ENCODE measurements around the gene TMEM221. TPM values are rescaled to one million over a fixed set of nuclear protein-coding genes. Genes with fewer than 3 reads are reported as not detected.
A peak's percentile ranks its signal among the peaks of the same experiment; 100 is the strongest.

The TMEM221 gene
- total RNA-seq, 1 experiment from 2014 or later = 3.4 TPM

DNA sequence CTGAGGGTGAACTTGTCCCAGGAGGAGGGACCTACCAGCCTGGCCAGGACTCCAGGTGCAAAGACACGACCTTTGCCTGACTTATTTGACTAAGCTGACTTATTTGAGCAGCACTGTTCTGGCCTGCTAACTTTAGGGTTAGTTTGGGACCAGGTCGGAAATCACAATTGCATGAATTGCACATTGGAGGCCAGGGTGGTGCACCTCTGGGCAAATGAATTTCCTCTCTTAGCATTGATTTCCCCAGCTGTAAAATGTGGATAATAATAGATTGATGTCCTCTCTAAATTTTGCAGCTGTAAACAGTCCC is 41.6 kb downstream of the TMEM221 start:
- ATAC-seq = no peak

DNA sequence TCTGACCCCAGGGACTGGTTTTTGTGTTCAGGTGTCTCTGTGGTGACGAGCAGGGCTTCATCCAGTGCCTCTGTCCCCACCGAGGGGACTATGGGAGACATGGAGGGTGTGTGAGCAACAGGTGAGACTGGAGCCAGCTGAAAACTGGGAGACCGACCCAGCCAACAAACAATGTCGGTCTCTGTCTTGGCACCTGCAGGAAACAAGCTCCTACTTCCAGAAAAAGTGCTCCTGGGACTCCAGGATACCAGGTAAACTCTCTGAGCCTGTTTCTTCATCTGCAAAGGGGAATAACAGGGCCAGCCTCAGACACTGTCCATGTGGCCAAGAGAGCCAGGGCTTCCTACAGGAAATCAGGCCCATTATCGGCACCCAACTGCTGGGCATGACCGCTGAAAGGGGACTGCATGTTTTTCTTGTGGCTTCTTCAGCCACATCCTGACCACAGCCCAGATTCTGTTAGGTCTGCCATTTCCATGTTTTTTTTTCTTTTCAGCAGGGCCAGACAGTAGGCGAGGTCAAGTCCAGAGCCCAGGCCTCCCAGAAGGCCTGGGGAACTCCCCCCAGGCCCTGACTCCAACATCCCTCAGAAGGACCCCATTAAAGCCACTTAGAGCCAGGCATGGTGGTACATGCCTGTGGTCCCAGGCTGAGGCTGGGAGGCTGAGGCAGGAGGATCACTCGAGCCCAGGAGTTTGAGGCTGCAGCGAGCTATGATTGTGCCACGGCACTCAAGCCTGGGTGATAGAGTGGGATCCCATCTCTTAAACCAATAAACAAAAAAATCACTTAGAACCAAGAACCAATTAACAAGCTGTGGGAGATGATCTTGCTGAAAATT is 42.2 kb downstream of the TMEM221 start:
- Histone ChIP-seq H3K4me3 (replicated peaks in 1 of 2; ENCODE audit: low read depth in 1 of 2, low read length in 2 of 2) (no peak overlapping the region), H3K79me2 (ENCODE audit: insufficient read depth, low read length) (no peaks in the 10 kb centered on the region)
- RAD21 ChIA-PET (ENCODE audit: low non-redundant PET in 1 of 2, low total read pairs in 2 of 2, uncharacterized antibody in 2 of 2, unreplicated experiment in 2 of 2) = no interaction called here

More for the DNA sequence above, 41.6 kb downstream of the TMEM221 start:
- TF ChIP-seq ELF1 (IDR thresholded peaks at IDR 0.05; ENCODE audit: borderline replicate concordance, low read depth) (no peak), ZFX (IDR thresholded peaks at IDR 0.05) (no peak), POLR2AphosphoS5 (IDR thresholded peaks at IDR 0.05; ENCODE audit: low read depth, low read length) (no peak), EZH2 (IDR thresholded peaks at IDR 0.05) (no peak), SP1 (IDR thresholded peaks at IDR 0.05; ENCODE audit: low read depth) (no peak)
- H3K4me3 ChIP-seq (replicated peaks in 1 of 2; ENCODE audit: low read depth in 1 of 2, low read length in 2 of 2) = no peak overlapping the region
- ChIA-PET CTCF (interaction anchor here (0.6 kb wide), 1 partner anchor 19 kb away, joined by 3 read pairs; no protein-coding TSS in a partner anchor), RAD21 (ENCODE audit: low non-redundant PET in 1 of 2, low total read pairs in 2 of 2, uncharacterized antibody in 2 of 2, unreplicated experiment in 2 of 2) (no interaction called here), POLR2A (interaction anchor here (1.1 to 2.8 kb wide), 2 partner anchors 13 to 453 kb away, joined by 3 to 21 read pairs; partner anchors contain the start of genes MVB12A and RPL18A)
- no TSS peak for BruUV-seq (replicated peaks)
- no peaks in the 10 kb centered on the region for H4K20me1 ChIP-seq (ENCODE audit: insufficient read depth)
- no peaks in the 10 kb centered on the region for H3K79me2 ChIP-seq (ENCODE audit: insufficient read depth, low read length)
- H3K36me3 ChIP-seq (ENCODE audit: control insufficient read depth in 1 of 2, insufficient read depth in 2 of 2, low read length in 2 of 2) = no peaks in the 10 kb centered on the region
- H3K27ac ChIP-seq (ENCODE audit: low read depth, low read length) = no peak overlapping the region
- no peak overlapping the region for H3K4me2 ChIP-seq (ENCODE audit: low read length)
- H3K4me1 ChIP-seq (ENCODE audit: control insufficient read depth in 1 of 2, insufficient read depth in 2 of 2, low read length in 2 of 2) = peaks cover 4 to 34% of the 10 kb centered on the region in 2 experiments; a peak in 3 of 4 replicates
- intact Hi-C loops (cut with micrococcal nuclease) = no loop called here
- no peaks in the 10 kb centered on the region for H3K27me3 ChIP-seq (ENCODE audit: insufficient read depth, low read length)
- H2AFZ ChIP-seq (ENCODE audit: low read depth, low read length, poor library complexity, severe bottlenecking) = no peak overlapping the region
- H3K9ac ChIP-seq (ENCODE audit: low read length) = no peak overlapping the region
- no peaks in the 10 kb centered on the region for H3K9me3 ChIP-seq (ENCODE audit: control insufficient read depth in 1 of 2, insufficient read depth in 1 of 2, low read depth in 1 of 2, low read length in 2 of 2)
- no peaks in the 10 kb centered on the region for H3K9me2 ChIP-seq (ENCODE audit: insufficient read depth)
- DNase-seq (ENCODE audit: low read depth, low spot score) = no peak

More for the DNA sequence above, 42.2 kb downstream of the TMEM221 start:
- Histone ChIP-seq H3K27ac (ENCODE audit: low read depth, low read length) (peak overlapping the region; percentile 5; the same call in 1 of the 2 replicates), H3K9me2 (ENCODE audit: insufficient read depth) (no peaks in the 10 kb centered on the region), H3K4me2 (ENCODE audit: low read length) (no peak overlapping the region), H3K36me3 (ENCODE audit: control insufficient read depth in 1 of 2, insufficient read depth in 2 of 2, low read length in 2 of 2) (no peaks in the 10 kb centered on the region), H3K9ac (ENCODE audit: low read length) (no peak overlapping the region), H3K27me3 (ENCODE audit: insufficient read depth, low read length) (no peaks in the 10 kb centered on the region), H4K20me1 (ENCODE audit: insufficient read depth) (no peaks in the 10 kb centered on the region), H3K4me1 (ENCODE audit: control insufficient read depth in 1 of 2, insufficient read depth in 2 of 2, low read length in 2 of 2) (peaks cover 4 to 32% of the 10 kb centered on the region in 2 experiments; a peak in 3 of 4 replicates), H3K9me3 (ENCODE audit: control insufficient read depth in 1 of 2, insufficient read depth in 1 of 2, low read depth in 1 of 2, low read length in 2 of 2) (no peaks in the 10 kb centered on the region), H2AFZ (ENCODE audit: low read depth, low read length, poor library complexity, severe bottlenecking) (no peak overlapping the region)
- ChIA-PET POLR2A (interaction anchor here (0.6 to 2.8 kb wide), 4 partner anchors 13 to 453 kb away, joined by 3 to 21 read pairs (median 3); partner anchors contain the start of genes MVB12A and RPL18A), CTCF (interaction anchor here (0.6 to 1.3 kb wide), 2 partner anchors 20 kb away, joined by 3 read pairs; no protein-coding TSS in a partner anchor)
- no peak for DNase-seq (ENCODE audit: low read depth, low spot score)
- peak; percentile 43 for ATAC-seq
- TF ChIP-seq POLR2AphosphoS5 (IDR thresholded peaks at IDR 0.05; ENCODE audit: low read depth, low read length) = peak; percentile 89
- TF ChIP-seq ZBTB33 (IDR thresholded peaks at IDR 0.05; ENCODE audit: extremely low read depth, insufficient replicate concordance, low read length) = no peak
- no peak for TF ChIP-seq SIN3A (IDR thresholded peaks at IDR 0.05; ENCODE audit: low read depth)
- no peak for TF ChIP-seq TCF7L2 (IDR thresholded peaks at IDR 0.05; ENCODE audit: borderline replicate concordance, extremely low read depth, insufficient read depth, insufficient read length)
- TF ChIP-seq YY1 (IDR thresholded peaks at IDR 0.05; ENCODE audit: extremely low read depth, insufficient replicate concordance, low read depth, low read length) = no peak
- TF ChIP-seq ZFX (IDR thresholded peaks at IDR 0.05) = 0 out of 2 replicates have a peak, but pooled peaks have one; percentile 5
- no peak for TF ChIP-seq ZNF274 (IDR thresholded peaks at IDR 0.05; ENCODE audit: low read depth, low read length)
- TF ChIP-seq POLR2A (IDR thresholded peaks at IDR 0.05; ENCODE audit: borderline replicate concordance, extremely low read depth, insufficient read depth, insufficient read length) = peak; percentile 92
- no peak for TF ChIP-seq MAX (IDR thresholded peaks at IDR 0.05)
- TF ChIP-seq CBX3 (IDR thresholded peaks at IDR 0.05; ENCODE audit: low read depth) = no peak
- TF ChIP-seq, protein P1, sequence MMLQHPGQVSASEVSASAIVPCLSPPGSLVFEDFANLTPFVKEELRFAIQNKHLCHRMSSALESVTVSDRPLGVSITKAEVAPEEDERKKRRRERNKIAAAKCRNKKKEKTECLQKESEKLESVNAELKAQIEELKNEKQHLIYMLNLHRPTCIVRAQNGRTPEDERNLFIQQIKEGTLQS (IDR thresholded peaks at IDR 0.05) = no peak
- TF ChIP-seq RAD21 (IDR thresholded peaks at IDR 0.05; ENCODE audit: low read depth) = no peak
- no peak for TF ChIP-seq EZH2 (IDR thresholded peaks at IDR 0.05)
- TSS peak; percentile 96 for BruUV-seq (replicated peaks)
- intact Hi-C loops (cut with micrococcal nuclease) = no loop called here
